ENCODE measurements around the gene ZNRD2.
A peak's percentile ranks its signal among the peaks of the same experiment; 100 is the strongest.

The ZNRD2 gene

DNA sequence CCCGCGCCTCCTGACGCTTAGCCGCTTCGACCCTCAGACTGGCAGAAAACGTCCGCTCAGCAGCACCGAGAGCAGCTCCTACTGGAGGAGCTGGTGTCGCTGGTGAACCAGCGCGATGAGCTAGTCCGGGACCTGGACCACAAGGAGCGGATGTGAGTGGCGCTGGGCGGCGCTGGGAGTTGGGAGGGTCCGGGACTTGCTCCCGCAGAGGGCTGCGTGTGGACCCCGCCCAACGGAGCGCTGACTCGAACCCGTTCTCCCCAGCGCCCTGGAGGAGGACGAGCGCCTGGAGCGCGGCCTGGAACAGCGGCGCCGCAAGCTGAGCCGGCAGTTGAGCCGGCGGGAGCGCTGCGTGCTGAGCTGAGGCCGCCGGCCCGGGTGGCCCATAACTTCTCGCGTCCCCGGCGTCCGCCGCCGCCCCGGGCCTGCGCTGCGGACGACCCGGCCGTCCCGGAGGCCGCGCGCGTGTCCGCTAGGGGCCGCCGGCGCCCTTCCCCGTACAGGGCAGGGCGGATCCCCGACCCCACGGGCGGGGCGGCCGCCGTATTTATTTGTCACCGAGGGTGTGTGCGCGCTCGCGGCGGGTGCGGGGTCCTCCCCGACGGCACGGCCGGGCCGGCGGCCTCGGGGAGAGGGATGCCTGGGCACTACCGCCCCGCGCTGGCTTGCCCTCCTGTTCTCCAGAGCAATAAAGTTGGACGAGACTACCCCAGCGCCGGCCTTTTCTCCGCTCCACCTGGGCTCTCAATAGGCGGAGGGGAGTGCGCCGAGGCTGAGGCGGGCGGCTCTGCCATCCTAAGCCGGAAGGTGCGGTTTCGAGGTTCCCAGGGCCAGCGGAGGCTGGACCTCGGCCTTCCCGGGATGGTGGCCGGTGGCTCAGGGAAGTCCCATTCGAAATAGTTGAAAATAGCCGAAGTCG, 21.9 kb downstream of the ZNRD2 start:
- no peak for DNase-seq

DNA sequence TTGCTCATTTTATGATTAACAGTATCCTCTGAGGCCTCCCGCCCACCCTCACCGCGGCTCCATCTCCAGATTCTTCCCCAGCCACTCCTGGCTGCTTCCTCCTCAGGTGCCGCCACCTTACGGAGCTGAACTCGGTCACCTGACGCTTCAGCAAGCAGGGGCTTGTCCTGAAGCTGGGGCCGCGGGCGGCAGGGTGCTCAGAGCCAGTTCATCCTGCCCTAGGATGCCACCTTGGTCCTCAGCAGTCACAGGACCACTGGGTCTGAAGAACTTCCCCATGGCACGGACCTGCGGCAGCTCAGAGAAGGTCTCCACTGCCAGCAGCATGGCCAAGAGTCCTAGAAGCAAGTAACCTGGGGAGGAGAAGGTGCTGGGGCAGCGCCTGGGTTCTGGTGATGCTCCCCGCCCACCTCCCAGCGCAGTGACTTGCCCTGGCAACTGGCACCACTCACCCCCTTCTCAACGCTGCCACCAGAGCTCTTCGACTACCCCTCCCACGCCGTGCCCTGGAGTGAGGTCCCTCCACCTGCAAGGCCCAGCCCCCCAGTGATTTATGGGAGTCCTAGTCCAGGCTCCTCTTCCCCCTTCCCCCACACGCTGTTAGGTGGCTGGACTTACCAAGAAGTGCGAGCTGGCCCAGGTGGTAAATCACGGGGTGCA, 22.7 kb downstream of the ZNRD2 start:
- DNase-seq, result no peak

- peak; percentile 35 for DNase-seq
Measured at GRCh38 chr11:65593518-65594414, 23.5 kb downstream of the ZNRD2 start.

GRCh38 chr11:65595131-65595530, 24.9 kb downstream of the ZNRD2 start:
- DNase-seq, result no peak

DNA sequence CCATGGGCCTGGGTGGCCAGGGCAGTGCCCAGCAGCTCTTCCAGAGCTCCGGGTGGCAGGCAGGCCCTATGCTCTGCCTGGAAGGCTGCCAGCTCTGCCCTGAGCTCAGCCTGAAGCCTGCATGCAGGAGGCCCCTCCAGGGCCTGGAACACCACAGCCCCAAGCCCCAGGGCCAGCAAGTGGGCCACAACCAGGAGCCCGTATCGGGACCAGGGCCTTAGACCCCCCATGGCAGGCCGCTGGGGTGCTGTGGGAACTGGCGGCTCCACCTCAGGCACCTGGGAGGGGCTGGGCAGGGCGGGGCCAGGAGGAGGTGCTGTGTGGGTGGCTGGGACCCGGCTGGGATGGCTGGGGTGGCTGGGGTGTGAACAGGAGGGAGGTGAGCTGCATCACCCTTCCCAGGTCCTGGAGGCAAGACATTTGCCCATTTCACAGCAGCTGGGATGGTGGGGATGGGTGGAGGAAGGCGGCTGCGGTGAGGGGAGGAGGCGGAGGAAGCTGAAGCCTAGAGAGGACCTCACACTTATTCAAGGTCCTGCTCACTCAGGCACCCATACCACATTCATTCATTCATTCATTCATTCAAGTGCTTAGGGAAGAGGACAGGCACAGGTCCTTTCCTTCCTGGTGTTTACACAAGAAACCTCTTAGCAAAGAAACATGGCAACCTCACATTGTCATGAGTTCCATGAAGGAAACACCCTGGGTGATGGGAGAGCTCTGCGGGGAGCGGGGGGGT, 25.4 kb downstream of the ZNRD2 start, which contains the start of gene KCNK7:
TSS of gene KCNK7 (minus strand) at position 258 of the 739 bp plus-strand sequence. CDS start at position 230, 28 bp downstream.
- DNase-seq, result no peak

DNA sequence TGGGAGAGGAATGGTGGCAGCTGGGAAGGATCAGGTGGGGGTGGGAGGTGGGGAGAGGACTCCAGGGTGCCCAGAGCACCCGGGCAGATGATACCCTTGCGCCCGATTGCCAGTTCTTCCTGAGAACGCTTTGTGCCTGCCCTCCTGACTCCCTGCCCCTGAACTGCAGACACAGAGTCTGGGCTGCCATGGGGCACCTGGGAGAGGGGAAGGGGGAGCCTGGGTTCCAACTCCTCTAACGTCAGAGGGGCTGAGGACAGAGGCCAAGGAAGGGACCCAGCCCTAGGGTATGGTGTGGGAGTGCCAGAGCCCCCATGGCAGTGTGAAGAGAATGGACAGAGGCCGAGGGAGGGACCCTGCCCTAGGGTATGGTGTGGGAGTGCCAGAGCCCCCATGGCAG, 26.2 kb downstream of the ZNRD2 start:
- no peak for DNase-seq

- no peak for DNase-seq
Measured at GRCh38 chr11:65598258-65598699, 28.0 kb downstream of the ZNRD2 start.

GRCh38 chr11:65599216-65599954, 29.1 kb downstream of the ZNRD2 start:
- no peak for DNase-seq

- no peak for DNase-seq
Measured at GRCh38 chr11:65599955-65600246, 29.6 kb downstream of the ZNRD2 start.

- no peak for DNase-seq
Measured at GRCh38 chr11:65604258-65604657, 34.0 kb downstream of the ZNRD2 start.

DNA sequence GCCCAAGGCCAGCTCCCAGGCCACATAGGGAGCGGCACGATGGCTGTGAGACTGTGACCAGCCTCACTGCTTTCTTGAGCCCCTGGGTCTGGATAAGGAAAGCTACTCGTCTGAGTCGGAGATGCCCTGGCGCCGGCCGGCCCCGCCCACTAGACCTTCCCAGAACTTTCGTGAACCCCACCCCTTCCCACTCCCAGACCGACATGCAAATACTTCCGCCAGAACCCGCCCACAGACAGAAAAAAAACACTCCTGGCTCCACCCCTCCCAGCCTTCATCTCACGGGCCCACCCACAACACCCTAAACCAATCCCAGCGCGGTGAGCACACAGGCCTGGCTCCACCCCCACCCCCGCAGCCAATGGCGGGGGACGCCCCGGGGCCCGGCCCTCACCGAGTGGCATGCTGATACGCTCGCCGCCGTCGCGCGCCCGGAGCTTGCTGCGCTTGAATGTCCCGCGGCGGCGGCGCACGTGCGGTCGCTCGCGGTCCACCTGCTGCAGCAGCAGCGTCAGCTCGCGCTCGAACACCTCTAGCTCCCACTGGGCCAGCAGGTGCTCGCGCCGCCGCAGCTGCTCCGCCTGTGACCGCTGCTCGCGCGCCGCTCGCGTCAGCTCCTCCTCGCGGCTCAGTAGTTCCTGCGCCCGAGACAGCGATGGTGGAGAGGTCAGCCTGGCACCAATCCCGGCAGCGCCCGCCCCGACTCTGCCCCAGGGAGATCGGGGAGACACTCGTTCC, 36.8 kb downstream of the ZNRD2 start:
- DNase-seq, result no peak

DNA sequence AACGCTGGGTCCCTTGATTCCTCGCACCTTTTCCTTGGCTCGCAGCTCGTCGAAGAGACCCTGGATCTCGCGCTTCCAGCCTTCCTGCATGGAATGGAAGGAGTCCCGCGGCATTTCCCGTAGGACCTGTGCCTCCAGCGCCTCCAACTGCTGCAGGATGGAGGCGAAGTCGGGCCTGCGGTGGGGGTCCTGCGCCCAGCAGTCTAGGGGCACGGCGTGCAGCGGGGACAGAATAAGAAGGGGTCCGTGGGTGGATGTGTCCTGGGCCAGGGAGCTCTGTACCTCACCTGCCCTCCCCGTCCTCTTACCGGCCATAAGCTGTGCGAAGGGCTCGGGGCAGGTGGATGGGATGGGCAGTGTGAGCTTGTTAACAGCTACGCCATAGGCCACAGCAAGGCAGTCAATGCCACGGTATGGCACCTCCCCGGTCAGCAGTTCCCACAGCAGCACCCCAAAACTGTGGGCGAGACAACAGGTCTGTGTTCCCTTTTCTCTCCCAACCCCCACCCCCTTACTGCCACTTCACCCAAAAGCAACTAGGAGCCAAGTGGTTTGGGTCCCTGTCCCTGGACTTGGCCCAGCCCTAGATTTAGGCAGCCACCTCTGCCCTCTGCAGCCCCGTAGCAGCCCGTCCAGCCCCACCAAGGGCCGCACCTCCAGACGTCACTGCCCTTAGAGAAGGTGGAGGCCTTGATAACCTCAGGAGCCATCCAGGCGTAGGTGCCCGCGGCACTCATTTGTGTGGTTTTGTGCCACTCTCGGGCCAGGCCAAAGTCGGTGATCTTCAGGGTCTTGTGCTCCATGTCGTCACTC, 37.5 kb downstream of the ZNRD2 start:
- DNase-seq, result no peak

DNA sequence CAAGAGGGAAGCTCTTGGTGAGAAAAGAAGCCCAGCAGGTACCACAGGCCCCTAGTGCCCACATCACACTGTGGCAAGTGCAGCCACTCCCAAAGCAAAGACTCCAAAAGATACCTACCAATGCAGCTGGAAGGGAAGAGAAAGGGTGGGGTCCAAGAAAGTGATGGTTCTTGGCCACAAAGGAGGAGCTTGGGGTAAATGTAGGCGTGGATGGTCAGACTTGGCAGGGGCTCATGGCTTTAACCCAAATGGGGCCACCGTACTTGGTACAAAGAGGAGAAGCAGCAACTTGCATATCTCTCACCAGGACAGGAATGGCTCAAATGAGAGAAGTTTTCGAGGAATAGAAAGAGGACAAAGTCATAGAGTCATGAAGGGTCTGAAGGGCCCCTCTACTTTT, 39.0 kb downstream of the ZNRD2 start:
- DNase-seq, result no peak

DNA sequence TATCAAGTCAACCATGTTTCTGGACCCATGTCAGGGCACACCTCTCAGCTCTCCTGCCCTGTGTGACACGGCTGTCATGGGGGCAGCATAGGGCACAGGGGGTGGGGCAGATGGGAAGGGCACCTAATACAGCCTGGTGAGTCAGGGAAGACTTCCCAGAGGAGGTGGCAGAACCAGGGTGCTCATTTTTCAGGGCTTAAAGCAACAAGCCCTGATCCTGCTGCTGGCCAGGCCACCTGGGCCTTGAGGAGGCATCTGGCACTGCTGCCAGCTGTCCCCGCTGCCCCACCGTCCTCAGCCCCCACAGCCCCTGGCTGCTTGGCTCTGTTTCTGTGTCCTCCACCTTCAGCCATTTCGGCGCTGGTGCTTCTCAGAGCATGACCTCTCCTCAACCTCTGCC, 39.4 kb downstream of the ZNRD2 start:
- no peak for DNase-seq

- no peak for DNase-seq
Measured at GRCh38 chr11:65610404-65610803, 40.1 kb downstream of the ZNRD2 start.

GRCh38 chr11:65611028-65611757, 40.9 kb downstream of the ZNRD2 start:
- DNase-seq, result peak; percentile 59

- no peak for DNase-seq
Measured at GRCh38 chr11:65611758-65612603, 41.7 kb downstream of the ZNRD2 start.

- DNase-seq, result no peak
Measured at GRCh38 chr11:65612691-65613090, 42.4 kb downstream of the ZNRD2 start.

Measured in CD4-positive, alpha-beta T cell treated with Interleukin-15 for 1 hour (primary cell).